ENCODE measurements around the gene MRPS23.

DNA sequence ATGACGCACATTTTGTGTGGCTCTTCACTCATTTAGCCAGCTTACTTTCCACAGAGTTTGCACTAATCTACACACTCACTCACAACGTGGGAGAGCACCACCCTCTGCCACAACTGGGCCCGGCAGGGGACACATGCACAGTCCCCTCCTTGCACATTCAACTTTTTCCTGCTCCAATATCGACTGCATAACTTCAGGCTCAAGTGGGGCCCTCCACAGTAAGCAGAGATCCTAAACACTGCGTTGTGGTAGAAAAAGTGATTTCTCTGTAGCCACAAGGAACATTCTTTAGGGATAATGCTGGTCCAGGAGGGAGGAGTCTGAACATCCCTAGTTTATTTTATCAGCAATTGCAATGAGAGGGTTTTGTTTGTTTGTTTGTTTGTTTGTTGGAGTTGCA lies 40.0 kb downstream of the MRPS23 start:
- TF ChIP-seq, protein P1, sequence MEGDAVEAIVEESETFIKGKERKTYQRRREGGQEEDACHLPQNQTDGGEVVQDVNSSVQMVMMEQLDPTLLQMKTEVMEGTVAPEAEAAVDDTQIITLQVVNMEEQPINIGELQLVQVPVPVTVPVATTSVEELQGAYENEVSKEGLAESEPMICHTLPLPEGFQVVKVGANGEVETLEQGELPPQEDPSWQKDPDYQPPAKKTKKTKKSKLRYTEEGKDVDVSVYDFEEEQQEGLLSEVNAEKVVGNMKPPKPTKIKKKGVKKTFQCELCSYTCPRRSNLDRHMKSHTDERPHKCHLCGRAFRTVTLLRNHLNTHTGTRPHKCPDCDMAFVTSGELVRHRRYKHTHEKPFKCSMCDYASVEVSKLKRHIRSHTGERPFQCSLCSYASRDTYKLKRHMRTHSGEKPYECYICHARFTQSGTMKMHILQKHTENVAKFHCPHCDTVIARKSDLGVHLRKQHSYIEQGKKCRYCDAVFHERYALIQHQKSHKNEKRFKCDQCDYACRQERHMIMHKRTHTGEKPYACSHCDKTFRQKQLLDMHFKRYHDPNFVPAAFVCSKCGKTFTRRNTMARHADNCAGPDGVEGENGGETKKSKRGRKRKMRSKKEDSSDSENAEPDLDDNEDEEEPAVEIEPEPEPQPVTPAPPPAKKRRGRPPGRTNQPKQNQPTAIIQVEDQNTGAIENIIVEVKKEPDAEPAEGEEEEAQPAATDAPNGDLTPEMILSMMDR (IDR thresholded peaks at IDR 0.05) = no peak
- TF ChIP-seq POLR2A (IDR thresholded peaks at IDR 0.05) = no peak

Data from right lobe of liver (tissue), 4 donors.